ENCODE data around the gene HEATR5B. TPM values are rescaled to one million over a fixed set of nuclear protein-coding genes. Genes with fewer than 3 reads are reported as not detected.

The HEATR5B gene
- total and polyA plus RNA-seq, 2 of the 8 experiments (the other 6 are each of a cell fraction or from before 2014, with no cell fraction given), result 7.0 to 12.6 TPM

DNA sequence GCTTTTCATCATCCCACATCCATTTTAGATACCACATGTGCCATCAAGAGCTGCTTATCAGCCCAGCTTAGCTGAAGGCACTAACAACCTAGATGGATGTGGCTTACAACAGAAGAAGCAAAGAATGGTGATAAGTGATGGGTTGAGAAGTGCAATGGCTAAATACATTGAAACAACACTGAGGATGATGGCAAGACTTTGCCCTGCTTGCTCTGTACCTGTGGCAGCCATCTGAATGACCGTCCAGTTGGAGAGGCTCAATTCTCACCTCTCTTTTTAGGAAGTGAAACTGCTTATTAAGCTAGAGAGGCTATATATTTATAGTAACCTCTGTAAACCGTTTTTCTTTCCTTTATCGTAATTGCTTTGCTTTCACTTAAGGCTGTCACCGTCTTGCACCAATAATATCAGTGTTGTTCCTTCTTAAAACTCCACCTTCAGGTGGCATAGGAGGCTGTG, 5.9 kb upstream of the HEATR5B start:
- no peak overlapping the region for H2BK20ac ChIP-seq (ENCODE audit: low read length)
- TF ChIP-seq POLR2AphosphoS5 (IDR thresholded peaks at IDR 0.05; ENCODE audit: low read depth, low read length) (no peak), CEBPB (IDR thresholded peaks at IDR 0.05; ENCODE audit: low read depth, low read length) (no peak), EGR1 (IDR thresholded peaks at IDR 0.05; ENCODE audit: borderline replicate concordance, low read depth, low read length) (no peak), NRF1 (IDR thresholded peaks at IDR 0.05; ENCODE audit: low read depth, low read length) (no peak), RAD21 (IDR thresholded peaks at IDR 0.05 in 1 of 2, conservative IDR thresholded peaks at IDR 0.05 in 1 of 2; ENCODE audit: low read depth in 2 of 2, low read length in 2 of 2) (no peak), SIX5 (IDR thresholded peaks at IDR 0.05; ENCODE audit: low read depth, low read length) (no peak), MAFK (IDR thresholded peaks at IDR 0.05; ENCODE audit: low read depth, low read length) (no peak), RXRA (IDR thresholded peaks at IDR 0.05; ENCODE audit: insufficient read depth, low read depth, low read length) (no peak), TEAD4 (IDR thresholded peaks at IDR 0.05; ENCODE audit: low read depth, low read length) (no peak), POU5F1 (IDR thresholded peaks at IDR 0.05; ENCODE audit: low read depth, low read length) (no peak), ZNF274 (IDR thresholded peaks at IDR 0.05; ENCODE audit: borderline replicate concordance, extremely low read depth, low read length) (no peak), POLR2A (IDR thresholded peaks at IDR 0.05; ENCODE audit: control extremely low read depth in 1 of 2, low read depth in 2 of 2, low read length in 2 of 2) (no peak), SP1 (IDR thresholded peaks at IDR 0.05; ENCODE audit: low read depth, low read length) (no peak), EZH2 (IDR thresholded peaks at IDR 0.05; ENCODE audit: low read depth, low read length, severe bottlenecking) (no peak)

More for the DNA sequence above, 5.9 kb upstream of the HEATR5B start:
- Histone ChIP-seq H2BK5ac (ENCODE audit: low read depth, low read length) (no peak overlapping the region), H3K4me2 (ENCODE audit: insufficient read depth in 1 of 2, low read depth in 2 of 2, low read length in 2 of 2) (no peak overlapping the region), H3K14ac (ENCODE audit: insufficient read length) (no peak overlapping the region), H2BK12ac (ENCODE audit: low read depth, low read length) (no peak overlapping the region), H4K5ac (ENCODE audit: insufficient read length, low read depth, low read length) (no peak overlapping the region), H3K9me3 (ENCODE audit: insufficient read depth in 2 of 2, low read depth in 1 of 2, low read length in 1 of 2) (no peaks in the 10 kb centered on the region), H3K27me3 (replicated peaks in 1 of 4; ENCODE audit: control insufficient read depth in 3 of 4, extremely low read depth in 1 of 4, insufficient read depth in 3 of 4, low read length in 3 of 4) (no peaks in the 10 kb centered on the region), H3K4me1 (replicated peaks in 1 of 4; ENCODE audit: control insufficient read depth in 3 of 4, insufficient read depth in 4 of 4, low read length in 3 of 4) (peaks cover 0 to under 1% (median 0%) of the 10 kb centered on the region in 4 experiments; a peak in 2 of 7 replicates), H4K8ac (ENCODE audit: extremely low read depth, insufficient read depth, low read length) (no peak overlapping the region), H3K4ac (replicated peaks; ENCODE audit: insufficient read length, low read depth, low read length) (no peak overlapping the region), H3K79me1 (ENCODE audit: low read depth, low read length) (no peaks in the 10 kb centered on the region), H3K18ac (ENCODE audit: extremely low read depth, low read length) (no peak overlapping the region), H3K36me3 (ENCODE audit: control insufficient read depth in 2 of 4, insufficient read depth in 4 of 4, low read length in 3 of 4) (peaks cover 0 to 3% (median under 1%) of the 10 kb centered on the region in 4 experiments; a peak in 2 of 8 replicates), H2BK120ac (replicated peaks; ENCODE audit: low read depth, low read length) (no peak overlapping the region), H3K56ac (replicated peaks; ENCODE audit: insufficient read length, low read depth, low read length) (no peak overlapping the region), H2BK15ac (ENCODE audit: low read length) (no peak overlapping the region), H4K20me1 (replicated peaks in 1 of 2; ENCODE audit: control insufficient read depth in 1 of 2, insufficient read depth in 2 of 2, low read length in 2 of 2) (peaks cover 0 to 1% of the 10 kb centered on the region in 2 experiments), H3K23me2 (ENCODE audit: low read depth, low read length) (no peaks in the 10 kb centered on the region), H3K27ac (ENCODE audit: low read depth, low read length) (no peak overlapping the region), H2AK5ac (ENCODE audit: low read depth, low read length) (no peak overlapping the region), H3K23ac (ENCODE audit: insufficient read length) (no peak overlapping the region), H3K4me3 (ENCODE audit: extremely low read depth in 1 of 4, insufficient read depth in 2 of 4, low read depth in 3 of 4, low read length in 4 of 4) (no peak overlapping the region), H2AFZ (ENCODE audit: low read length) (no peak overlapping the region), H3K79me2 (ENCODE audit: control insufficient read depth in 1 of 2, insufficient read depth in 2 of 2, low read length in 2 of 2) (no peaks in the 10 kb centered on the region), H3K9ac (replicated peaks in 1 of 4; ENCODE audit: extremely low read depth in 1 of 4, low read depth in 3 of 4, low read length in 3 of 4) (no peak overlapping the region), H4K91ac (replicated peaks; ENCODE audit: insufficient read length, low read length) (no peak overlapping the region)
- DNase-seq (ENCODE audit: low read depth in 1 of 2, low spot score in 2 of 2) (no peak), FAIRE-seq (no peak)
- 89% methylated on average over 4 of the region's 4 CpGs; no CpG with 5 or more reads in 1 of the 2 experiments for WGBS, 2 experiments (ENCODE audit: extremely low coverage in 1 of 2, insufficient coverage in 1 of 2, insufficient read length in 1 of 2, insufficient replicate concordance in 2 of 2, low coverage in 1 of 2, low lambda C conversion rate in 2 of 2, missing lambda C conversion rate in 1 of 2)
- CTCF ChIA-PET (ENCODE audit: partially characterized antibody), result no interaction called here
- POLR2A ChIA-PET (ENCODE audit: partially characterized antibody), result interaction anchor here (0.5 to 1.0 kb wide), 2 partner anchors 12 to 170 kb away, joined by 3 to 7 read pairs; no protein-coding TSS in a partner anchor

Measured in H1 (cell line).